ENCODE data around the gene NLGN4X.

Gene NLGN4X

GRCh38 chrX:6228720-6229119, at the start of gene NLGN4X:
NLGN4X (minus strand) TSS chrX:6228867; CDS start chrX:6151466, 77,401 bp downstream.
- no peak within 1 kb of the TSS for H3K4me3 ChIP-seq (ENCODE audit: control insufficient read depth, low read depth, low read length)
- TF ChIP-seq CTCF (conservative IDR thresholded peaks at IDR 0.05; ENCODE audit: control insufficient read depth, insufficient read depth, low read depth, low read length) = no peak
- DNase-seq (ENCODE audit: low read depth) = no peak

- no peak for TF ChIP-seq CTCF (conservative IDR thresholded peaks at IDR 0.05; ENCODE audit: control insufficient read depth, insufficient read depth, low read depth, low read length)
- no peak for DNase-seq (ENCODE audit: low read depth)
- H3K4me3 ChIP-seq (ENCODE audit: control insufficient read depth, low read depth, low read length) = no peak overlapping the region
Measured at GRCh38 chrX:6266041-6266440, 37.4 kb upstream of the NLGN4X start.

- no peak for DNase-seq (ENCODE audit: low read depth)
- H3K4me3 ChIP-seq (ENCODE audit: control insufficient read depth, low read depth, low read length) = no peak overlapping the region
- no peak for TF ChIP-seq CTCF (conservative IDR thresholded peaks at IDR 0.05; ENCODE audit: control insufficient read depth, insufficient read depth, low read depth, low read length)
Measured at GRCh38 chrX:6262959-6263358, 34.3 kb upstream of the NLGN4X start.

- no peak overlapping the region for H3K4me3 ChIP-seq (ENCODE audit: control insufficient read depth, low read depth, low read length)
- TF ChIP-seq CTCF (conservative IDR thresholded peaks at IDR 0.05; ENCODE audit: control insufficient read depth, insufficient read depth, low read depth, low read length) = no peak
- DNase-seq (ENCODE audit: low read depth) = no peak
Measured at GRCh38 chrX:6257025-6257424, 28.4 kb upstream of the NLGN4X start.

- no peak overlapping the region for H3K4me3 ChIP-seq (ENCODE audit: control insufficient read depth, low read depth, low read length)
- DNase-seq (ENCODE audit: low read depth) = no peak
- TF ChIP-seq CTCF (conservative IDR thresholded peaks at IDR 0.05; ENCODE audit: control insufficient read depth, insufficient read depth, low read depth, low read length) = no peak
Measured at GRCh38 chrX:6244666-6245065, 16.0 kb upstream of the NLGN4X start.

- H3K4me3 ChIP-seq (ENCODE audit: control insufficient read depth, low read depth, low read length) = no peak overlapping the region
- no peak for TF ChIP-seq CTCF (conservative IDR thresholded peaks at IDR 0.05; ENCODE audit: control insufficient read depth, insufficient read depth, low read depth, low read length)
- DNase-seq (ENCODE audit: low read depth) = no peak
Measured at GRCh38 chrX:6238576-6238975, 9.9 kb upstream of the NLGN4X start.

- no peak overlapping the region for H3K4me3 ChIP-seq (ENCODE audit: control insufficient read depth, low read depth, low read length)
- DNase-seq (ENCODE audit: low read depth) = no peak
- no peak for TF ChIP-seq CTCF (conservative IDR thresholded peaks at IDR 0.05; ENCODE audit: control insufficient read depth, insufficient read depth, low read depth, low read length)
Measured at GRCh38 chrX:6227935-6228334, 732 bp downstream of the NLGN4X start.
